ENCODE measurements around the gene DMAP1.

DMAP1 gene

DNA sequence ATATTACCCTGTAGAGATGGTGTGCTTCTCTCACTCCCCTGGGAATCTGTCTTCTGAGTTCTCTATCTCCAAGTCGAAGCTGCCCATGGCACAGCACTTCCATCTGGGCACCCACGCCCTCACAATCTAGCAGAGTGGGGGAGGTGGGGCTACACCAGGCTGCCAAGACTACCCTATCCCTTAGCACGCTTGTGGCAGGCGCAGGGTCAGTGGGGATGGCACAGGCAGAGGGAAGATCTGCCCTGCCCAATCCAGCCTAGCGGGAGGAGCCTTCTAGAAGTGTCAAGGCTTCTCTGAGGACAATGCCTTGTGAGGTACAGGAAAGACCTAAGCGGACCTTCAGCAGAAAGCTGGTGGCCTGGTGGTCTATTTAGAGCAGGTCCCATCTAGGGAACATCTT lies 49.1 kb downstream of the DMAP1 start:
- Histone ChIP-seq H3F3A (ENCODE audit: insufficient read depth, low read length) (no peaks in the 10 kb centered on the region), H3K9ac (ENCODE audit: low read length) (no peak overlapping the region), H3K9me3 (replicated peaks; ENCODE audit: insufficient read depth, low read length) (no peaks in the 10 kb centered on the region), H3K4me1 (ENCODE audit: low read length) (no peaks in the 10 kb centered on the region), H3K36me3 (replicated peaks; ENCODE audit: insufficient read depth, low read length) (no peaks in the 10 kb centered on the region), H4K20me1 (ENCODE audit: insufficient read depth, low read length) (no peaks in the 10 kb centered on the region), H2AFZ (ENCODE audit: low read length) (no peak overlapping the region), H3K4me3 (ENCODE audit: low read length) (no peak overlapping the region), H3K4me2 (ENCODE audit: low read depth, low read length) (no peak overlapping the region), H3K9me2 (replicated peaks; ENCODE audit: insufficient read depth, low read length) (no peaks in the 10 kb centered on the region), H3K27ac (ENCODE audit: low read length) (no peak overlapping the region), H3K27me3 (replicated peaks; ENCODE audit: insufficient read depth, low read length) (no peaks in the 10 kb centered on the region), H3K79me2 (ENCODE audit: low read length) (no peaks in the 10 kb centered on the region)
- DNase-seq, result no peak
- TF ChIP-seq EZH2 (optimal IDR thresholded peaks at IDR 0.05; ENCODE audit: low read depth, low read length), result no peak
- TF ChIP-seq EZH2phosphoT487 (IDR thresholded peaks at IDR 0.05; ENCODE audit: low read length), result no peak
- no peak for TF ChIP-seq CTCF (IDR thresholded peaks at IDR 0.05; ENCODE audit: low read length)

DNA sequence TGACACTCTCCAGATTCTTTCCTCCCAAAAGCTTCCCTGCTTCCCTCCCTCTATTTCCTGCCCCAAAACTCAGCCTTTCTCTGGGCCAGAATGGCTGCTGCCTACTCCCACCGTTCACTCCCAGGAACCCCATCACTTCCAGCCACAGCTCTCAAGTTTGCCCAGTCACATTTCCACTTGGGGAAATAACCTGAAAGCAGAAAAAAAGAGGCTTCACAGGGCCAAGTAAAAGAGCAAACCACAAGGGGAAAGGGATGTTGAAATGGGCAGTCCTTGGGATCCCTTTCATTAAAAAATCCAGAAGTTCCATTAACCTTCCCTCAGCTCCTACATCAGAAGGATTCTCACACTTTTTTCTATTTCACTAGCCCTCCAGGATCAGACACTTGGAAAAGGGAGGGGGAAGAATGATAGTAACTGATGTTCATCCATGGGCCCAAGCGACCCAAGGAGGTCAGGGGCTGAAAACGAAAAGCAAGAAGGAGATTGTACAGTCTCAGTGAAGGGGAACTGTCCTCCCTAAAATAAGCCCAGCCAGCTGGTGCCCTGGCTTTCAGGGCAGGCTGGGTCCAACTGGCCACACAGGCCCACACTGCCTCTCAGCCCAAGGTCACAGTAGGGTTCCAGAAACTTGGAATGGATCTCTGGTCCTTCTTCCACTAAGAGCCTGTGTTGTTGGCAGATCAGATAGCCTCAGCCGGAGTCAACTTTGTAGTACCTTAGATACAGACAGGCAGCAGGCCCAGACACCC lies 49.7 kb downstream of the DMAP1 start:
- no peak overlapping the region for H2AFZ ChIP-seq (ENCODE audit: low read length)
- no peaks in the 10 kb centered on the region for H3F3A ChIP-seq (ENCODE audit: insufficient read depth, low read length)
- no peaks in the 10 kb centered on the region for H3K9me3 ChIP-seq (replicated peaks; ENCODE audit: insufficient read depth, low read length)
- no peak overlapping the region for H3K9ac ChIP-seq (ENCODE audit: low read length)
- no peaks in the 10 kb centered on the region for H3K36me3 ChIP-seq (replicated peaks; ENCODE audit: insufficient read depth, low read length)
- H3K79me2 ChIP-seq (ENCODE audit: low read length), result no peaks in the 10 kb centered on the region
- H3K27me3 ChIP-seq (replicated peaks; ENCODE audit: insufficient read depth, low read length), result no peaks in the 10 kb centered on the region
- TF ChIP-seq CTCF (IDR thresholded peaks at IDR 0.05; ENCODE audit: low read length), result no peak
- no peak for TF ChIP-seq EZH2phosphoT487 (IDR thresholded peaks at IDR 0.05; ENCODE audit: low read length)
- no peak for TF ChIP-seq EZH2 (optimal IDR thresholded peaks at IDR 0.05; ENCODE audit: low read depth, low read length)
- no peak for DNase-seq
- H3K27ac ChIP-seq (ENCODE audit: low read length), result no peak overlapping the region
- H3K4me3 ChIP-seq (ENCODE audit: low read length), result no peak overlapping the region
- H3K4me2 ChIP-seq (ENCODE audit: low read depth, low read length), result no peak overlapping the region
- H3K9me2 ChIP-seq (replicated peaks; ENCODE audit: insufficient read depth, low read length), result no peaks in the 10 kb centered on the region
- no peaks in the 10 kb centered on the region for H3K4me1 ChIP-seq (ENCODE audit: low read length)
- no peaks in the 10 kb centered on the region for H4K20me1 ChIP-seq (ENCODE audit: insufficient read depth, low read length)

GRCh38 chr1:44263568-44264450 lies 50.5 kb downstream of the DMAP1 start:
- H3K36me3 ChIP-seq (replicated peaks; ENCODE audit: insufficient read depth, low read length), result no peaks in the 10 kb centered on the region
- H3K9me2 ChIP-seq (replicated peaks; ENCODE audit: insufficient read depth, low read length), result no peaks in the 10 kb centered on the region
- no peak overlapping the region for H3K9ac ChIP-seq (ENCODE audit: low read length)
- no peak overlapping the region for H3K4me2 ChIP-seq (ENCODE audit: low read depth, low read length)
- no peaks in the 10 kb centered on the region for H3K9me3 ChIP-seq (replicated peaks; ENCODE audit: insufficient read depth, low read length)
- no peak overlapping the region for H2AFZ ChIP-seq (ENCODE audit: low read length)
- H4K20me1 ChIP-seq (ENCODE audit: insufficient read depth, low read length), result no peaks in the 10 kb centered on the region
- no peaks in the 10 kb centered on the region for H3F3A ChIP-seq (ENCODE audit: insufficient read depth, low read length)
- no peaks in the 10 kb centered on the region for H3K79me2 ChIP-seq (ENCODE audit: low read length)
- no peak for TF ChIP-seq CTCF (IDR thresholded peaks at IDR 0.05; ENCODE audit: low read length)
- no peak for TF ChIP-seq EZH2 (optimal IDR thresholded peaks at IDR 0.05; ENCODE audit: low read depth, low read length)
- no peak for TF ChIP-seq EZH2phosphoT487 (IDR thresholded peaks at IDR 0.05; ENCODE audit: low read length)
- H3K27me3 ChIP-seq (replicated peaks; ENCODE audit: insufficient read depth, low read length), result no peaks in the 10 kb centered on the region
- no peaks in the 10 kb centered on the region for H3K4me1 ChIP-seq (ENCODE audit: low read length)
- H3K27ac ChIP-seq (ENCODE audit: low read length), result no peak overlapping the region
- DNase-seq, result no peak
- no peak overlapping the region for H3K4me3 ChIP-seq (ENCODE audit: low read length)

All from MM.1S (cell line).